Measurements from ENCODE around the gene RAB25. TPM values are rescaled to one million over a fixed set of nuclear protein-coding genes. Genes with fewer than 3 reads are reported as not detected.
A peak's percentile ranks its signal among the peaks of the same experiment; 100 is the strongest.

Gene RAB25
- total RNA-seq, 4 donors from 2014 or later = 190 to 482 (median 272) TPM

GRCh38 chr1:156054500-156055280 is 6.3 kb upstream of the RAB25 start, which contains the start of gene LAMTOR2:
LAMTOR2 (plus strand) TSS chr1:156054782; CDS start chr1:156054890, 108 bp downstream.
- 0 to 1% methylated on average over 14 to 15 of the region's 53 CpGs for WGBS, 2 donors
- H3K9me3 ChIP-seq = no peaks in the 10 kb centered on the region
- H3K36me3 ChIP-seq = peaks cover 0 to 24% (median 0%) of the 10 kb centered on the region in 3 donors
- H3K4me3 ChIP-seq = peak within 1 kb of the TSS; percentile 84 to 95 (median 88)
- peak within 1 kb of the TSS; percentile 95 to 98 (median 96) for H3K27ac ChIP-seq
- DNase-seq = peak; percentile 88
- intact Hi-C loops (cut with DNase I) = loop anchor here (10.0 kb wide), 1 partner anchor 120 kb away; the partner anchor contains the start of gene KHDC4
- TF ChIP-seq, protein P1, sequence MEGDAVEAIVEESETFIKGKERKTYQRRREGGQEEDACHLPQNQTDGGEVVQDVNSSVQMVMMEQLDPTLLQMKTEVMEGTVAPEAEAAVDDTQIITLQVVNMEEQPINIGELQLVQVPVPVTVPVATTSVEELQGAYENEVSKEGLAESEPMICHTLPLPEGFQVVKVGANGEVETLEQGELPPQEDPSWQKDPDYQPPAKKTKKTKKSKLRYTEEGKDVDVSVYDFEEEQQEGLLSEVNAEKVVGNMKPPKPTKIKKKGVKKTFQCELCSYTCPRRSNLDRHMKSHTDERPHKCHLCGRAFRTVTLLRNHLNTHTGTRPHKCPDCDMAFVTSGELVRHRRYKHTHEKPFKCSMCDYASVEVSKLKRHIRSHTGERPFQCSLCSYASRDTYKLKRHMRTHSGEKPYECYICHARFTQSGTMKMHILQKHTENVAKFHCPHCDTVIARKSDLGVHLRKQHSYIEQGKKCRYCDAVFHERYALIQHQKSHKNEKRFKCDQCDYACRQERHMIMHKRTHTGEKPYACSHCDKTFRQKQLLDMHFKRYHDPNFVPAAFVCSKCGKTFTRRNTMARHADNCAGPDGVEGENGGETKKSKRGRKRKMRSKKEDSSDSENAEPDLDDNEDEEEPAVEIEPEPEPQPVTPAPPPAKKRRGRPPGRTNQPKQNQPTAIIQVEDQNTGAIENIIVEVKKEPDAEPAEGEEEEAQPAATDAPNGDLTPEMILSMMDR (IDR thresholded peaks at IDR 0.05) = peak in 1 of 6 experiments; percentile 17
- peak in 3 of 4 donors; percentile 32 to 63 (median 41) for TF ChIP-seq POLR2A (IDR thresholded peaks at IDR 0.05)
- no peaks in the 10 kb centered on the region for H3K27me3 ChIP-seq
- peaks cover 0 to 40% (median 11%) of the 10 kb centered on the region in 3 donors for H3K4me1 ChIP-seq

DNA sequence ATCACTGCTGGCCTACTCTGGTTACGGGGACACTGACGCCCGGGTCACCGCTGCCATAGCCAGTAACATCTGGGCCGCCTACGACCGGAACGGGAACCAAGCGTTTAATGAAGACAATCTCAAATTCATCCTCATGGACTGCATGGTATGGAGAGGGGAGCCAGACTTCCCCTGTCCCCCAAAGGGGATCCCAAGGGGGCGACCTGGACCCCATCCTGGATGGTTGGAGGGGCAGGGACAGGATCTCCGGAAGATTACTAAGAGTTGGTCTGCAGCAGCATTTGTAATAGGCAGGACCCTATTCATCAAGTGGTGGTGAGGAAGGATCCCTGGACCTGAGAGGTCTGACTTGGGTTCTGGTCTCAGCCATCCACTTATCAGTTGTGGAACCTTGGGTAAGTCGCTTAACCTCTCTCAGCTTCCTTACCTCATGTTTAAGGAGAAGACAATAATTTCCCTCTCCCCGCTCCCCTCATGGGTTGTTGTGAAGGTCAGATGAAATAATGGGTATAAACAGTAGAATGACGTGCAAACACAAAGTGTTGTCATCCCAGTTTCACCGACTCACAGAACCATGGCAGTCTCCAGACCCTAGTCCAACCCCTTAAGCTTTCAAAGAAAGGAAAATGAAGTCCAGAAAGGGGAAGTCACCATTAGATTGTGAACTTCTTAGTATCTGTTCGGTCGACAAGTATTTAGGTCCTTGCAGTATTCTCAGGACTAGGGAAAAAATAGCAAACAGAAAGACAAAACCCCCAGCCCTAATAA is 5.5 kb upstream of the RAB25 start:
- Histone ChIP-seq H3K4me3 (peak overlapping the region; percentile 84 to 95 (median 88)), H3K9me3 (no peaks in the 10 kb centered on the region), H3K27me3 (no peaks in the 10 kb centered on the region), H3K36me3 (peaks cover 0 to 16% (median 0%) of the 10 kb centered on the region in 3 donors), H3K27ac (peak overlapping the region; percentile 95 to 98 (median 96)), H3K4me1 (peaks cover 0 to 48% (median 11%) of the 10 kb centered on the region in 3 donors)
- WGBS, 2 donors = 45 to 65% methylated on average over 5 to 7 of the region's 17 CpGs
- no peak for DNase-seq
- no peak for TF ChIP-seq POLR2A (IDR thresholded peaks at IDR 0.05)
- TF ChIP-seq, protein P1 (IDR thresholded peaks at IDR 0.05) = no peak
- intact Hi-C loops (cut with DNase I) = loop anchor here (10.0 kb wide), 1 partner anchor 121 kb away; the partner anchor contains the start of gene KHDC4

DNA sequence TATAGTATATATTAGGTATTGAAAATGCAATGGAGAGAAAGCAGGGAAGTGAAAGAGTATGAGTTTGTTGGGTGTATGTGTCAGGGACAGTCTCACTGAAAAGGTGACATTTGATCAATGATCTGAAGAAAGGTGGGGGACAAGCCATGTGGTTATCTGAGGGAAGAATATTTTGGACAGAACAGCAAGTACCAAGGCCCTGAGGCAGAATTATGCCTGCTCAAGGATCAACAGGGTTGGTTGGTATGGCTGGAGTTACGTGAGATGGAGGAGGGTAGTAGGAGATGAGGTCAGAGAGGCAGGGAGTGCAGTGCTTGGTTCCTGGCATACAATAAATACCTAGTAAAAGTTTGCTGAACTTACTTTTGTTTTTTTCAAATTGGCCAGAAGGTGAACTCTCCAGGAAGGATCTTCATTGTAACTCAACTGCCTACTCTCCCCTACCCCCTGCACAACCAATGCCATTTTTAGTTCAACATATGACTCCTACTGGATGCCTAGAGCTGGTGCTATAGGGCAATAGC is 4.6 kb upstream of the RAB25 start:
- peaks cover 0 to 8% (median 0%) of the 10 kb centered on the region in 3 donors for H3K36me3 ChIP-seq
- no peak overlapping the region for H3K4me3 ChIP-seq
- H3K9me3 ChIP-seq = no peaks in the 10 kb centered on the region
- DNase-seq = no peak
- 88 to 90% methylated on average over 1 of the region's 1 CpG for WGBS, 2 donors
- H3K27ac ChIP-seq = no peak overlapping the region
- peaks cover 0 to 51% (median 11%) of the 10 kb centered on the region in 3 donors for H3K4me1 ChIP-seq
- TF ChIP-seq, protein P1 (IDR thresholded peaks at IDR 0.05) = no peak
- TF ChIP-seq POLR2A (IDR thresholded peaks at IDR 0.05) = no peak
- H3K27me3 ChIP-seq = no peaks in the 10 kb centered on the region
- intact Hi-C loops (cut with DNase I) = loop anchor here (10.0 kb wide), 1 partner anchor 122 kb away; the partner anchor contains the start of gene KHDC4

DNA sequence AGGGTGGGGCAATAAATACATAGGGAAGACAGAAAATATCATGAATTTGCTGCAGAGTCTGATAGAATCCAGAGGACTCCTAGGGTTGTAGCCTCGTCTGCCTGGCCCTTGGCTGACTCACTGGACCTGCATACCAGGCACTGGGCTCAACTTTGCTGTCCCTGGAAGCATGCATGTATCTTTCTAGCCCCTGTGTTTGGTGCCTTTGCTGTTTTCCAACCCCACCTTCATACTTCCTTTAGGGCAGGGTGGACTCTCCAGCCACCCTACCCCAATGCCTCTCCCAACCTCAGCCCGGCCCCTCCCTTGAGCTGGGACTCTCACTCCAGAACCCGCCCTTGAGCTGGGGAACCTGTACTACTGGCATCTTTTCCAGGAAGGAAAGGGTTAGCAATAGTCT is 1.2 kb downstream of the RAB25 start:
- WGBS, 2 donors = 48 to 71% methylated on average over 2 to 3 of the region's 3 CpGs
- Histone ChIP-seq H3K9me3 (no peaks in the 10 kb centered on the region), H3K4me3 (peak overlapping the region; percentile 43 to 63 (median 51)), H3K36me3 (peaks cover 0 to 30% (median 0%) of the 10 kb centered on the region in 3 donors), H3K27me3 (no peaks in the 10 kb centered on the region), H3K4me1 (peaks cover 0 to 52% (median 0%) of the 10 kb centered on the region in 3 donors), H3K27ac (peak overlapping the region; percentile 83 to 93 (median 90))
- DNase-seq = no peak
- no peak for TF ChIP-seq POLR2A (IDR thresholded peaks at IDR 0.05)
- TF ChIP-seq, protein P1 (IDR thresholded peaks at IDR 0.05) = no peak
- intact Hi-C loops (cut with DNase I) = no loop called here
